Mucosa of stomach (tissue), 1 donor: Measurements from ENCODE around the gene CTF1.

Experiments used
- H3K27me3 ChIP-seq: one replicate; pipeline ENCODE4 v1.7.0; 2013; ENCODE audit warnings: mild to moderate bottlenecking, low read length; ENCODE audit not compliant: control insufficient read depth, insufficient read depth
- H3K36me3 ChIP-seq: one replicate; pipeline ENCODE4 v1.7.0; 2013; ENCODE audit warnings: low read length; ENCODE audit not compliant: control insufficient read depth, insufficient read depth
- H3K4me1 ChIP-seq: one replicate; pipeline ENCODE4 v1.7.0; 2013; ENCODE audit warnings: mild to moderate bottlenecking, low read length; ENCODE audit not compliant: control insufficient read depth, insufficient read depth
- H3K4me3 ChIP-seq: one replicate; pipeline ENCODE4 v1.7.0; 2013; ENCODE audit warnings: low read length
- H3K9ac ChIP-seq: one replicate; pipeline ENCODE4 v1.7.0; 2013; ENCODE audit warnings: mild to moderate bottlenecking, low read length, moderate library complexity
- H3K9me3 ChIP-seq: one replicate; pipeline ENCODE4 v1.7.0; 2013; ENCODE audit warnings: mild to moderate bottlenecking, low read length, moderate library complexity; ENCODE audit not compliant: control insufficient read depth
- donor health status: Pancreatic carcinoma.

Gene CTF1

GRCh38 chr16:30902029-30902972, 5.9 kb downstream of the CTF1 start:
- Histone ChIP-seq H3K4me3 (peak overlapping the region; percentile 31), H3K27me3 (no peaks in the 10 kb centered on the region), H3K9ac (peak overlapping the region; percentile 85), H3K4me1 (peaks cover 14% of the 10 kb centered on the region), H3K36me3 (no peaks in the 10 kb centered on the region), H3K9me3 (no peaks in the 10 kb centered on the region)

- Histone ChIP-seq H3K9me3 (no peaks in the 10 kb centered on the region), H3K4me3 (peak overlapping the region; percentile 31), H3K4me1 (peaks cover 12% of the 10 kb centered on the region), H3K27me3 (no peaks in the 10 kb centered on the region), H3K36me3 (no peaks in the 10 kb centered on the region), H3K9ac (peak overlapping the region; percentile 85)
These were observed 6.6 kb downstream of the CTF1 start for GRCh38 chr16:30903002-30903401.

- H3K9ac ChIP-seq, result no peak overlapping the region
- H3K4me1 ChIP-seq, result peaks cover 12% of the 10 kb centered on the region
- no peak overlapping the region for H3K4me3 ChIP-seq
These were observed 7.2 kb downstream of the CTF1 start for GRCh38 chr16:30903596-30903995.

GRCh38 chr16:30904114-30904780, 7.8 kb downstream of the CTF1 start:
- Histone ChIP-seq H3K36me3 (no peaks in the 10 kb centered on the region), H3K4me3 (no peak overlapping the region), H3K9me3 (no peaks in the 10 kb centered on the region), H3K4me1 (peaks cover 12% of the 10 kb centered on the region), H3K27me3 (no peaks in the 10 kb centered on the region), H3K9ac (no peak overlapping the region)

More at GRCh38 chr16:30903596-30903995, 7.2 kb downstream of the CTF1 start:
- no peaks in the 10 kb centered on the region for H3K9me3 ChIP-seq
- no peaks in the 10 kb centered on the region for H3K27me3 ChIP-seq
- no peaks in the 10 kb centered on the region for H3K36me3 ChIP-seq

GRCh38 chr16:30907064-30907463, 10.7 kb downstream of the CTF1 start:
- Histone ChIP-seq H3K4me1 (peaks cover 7% of the 10 kb centered on the region), H3K9ac (no peak overlapping the region), H3K36me3 (no peaks in the 10 kb centered on the region), H3K9me3 (no peaks in the 10 kb centered on the region), H3K4me3 (no peak overlapping the region), H3K27me3 (no peaks in the 10 kb centered on the region)

GRCh38 chr16:30910427-30911029, 14.1 kb downstream of the CTF1 start:
- Histone ChIP-seq H3K9me3 (no peaks in the 10 kb centered on the region), H3K36me3 (no peaks in the 10 kb centered on the region), H3K4me1 (no peaks in the 10 kb centered on the region), H3K9ac (no peak overlapping the region), H3K4me3 (no peak overlapping the region), H3K27me3 (no peaks in the 10 kb centered on the region)

- no peak overlapping the region for H3K4me3 ChIP-seq
- no peaks in the 10 kb centered on the region for H3K4me1 ChIP-seq
- no peaks in the 10 kb centered on the region for H3K9me3 ChIP-seq
- no peaks in the 10 kb centered on the region for H3K36me3 ChIP-seq
- H3K9ac ChIP-seq, result no peak overlapping the region
- no peaks in the 10 kb centered on the region for H3K27me3 ChIP-seq
These were observed 16.5 kb downstream of the CTF1 start for GRCh38 chr16:30912794-30913412.

GRCh38 chr16:30914830-30915229, 18.4 kb downstream of the CTF1 start:
- Histone ChIP-seq H3K4me1 (no peaks in the 10 kb centered on the region), H3K9me3 (no peaks in the 10 kb centered on the region), H3K27me3 (no peaks in the 10 kb centered on the region), H3K9ac (no peak overlapping the region), H3K4me3 (no peak overlapping the region), H3K36me3 (no peaks in the 10 kb centered on the region)

GRCh38 chr16:30918614-30919013, 22.2 kb downstream of the CTF1 start:
- H3K36me3 ChIP-seq, result no peaks in the 10 kb centered on the region
- H3K9me3 ChIP-seq, result no peaks in the 10 kb centered on the region
- H3K4me3 ChIP-seq, result no peak overlapping the region
- peaks cover 6% of the 10 kb centered on the region for H3K4me1 ChIP-seq
- no peaks in the 10 kb centered on the region for H3K27me3 ChIP-seq
- no peak overlapping the region for H3K9ac ChIP-seq

- H3K4me3 ChIP-seq, result no peak overlapping the region
- H3K36me3 ChIP-seq, result no peaks in the 10 kb centered on the region
- H3K27me3 ChIP-seq, result no peaks in the 10 kb centered on the region
- H3K4me1 ChIP-seq, result peaks cover 12% of the 10 kb centered on the region
- H3K9me3 ChIP-seq, result no peaks in the 10 kb centered on the region
- no peak overlapping the region for H3K9ac ChIP-seq
These were observed 24.5 kb downstream of the CTF1 start for GRCh38 chr16:30920891-30921290.

GRCh38 chr16:30921459-30921747, 25.0 kb downstream of the CTF1 start:
- Histone ChIP-seq H3K27me3 (no peaks in the 10 kb centered on the region), H3K4me3 (peak overlapping the region; percentile 45), H3K4me1 (peaks cover 12% of the 10 kb centered on the region), H3K36me3 (no peaks in the 10 kb centered on the region), H3K9ac (peak overlapping the region; percentile 64), H3K9me3 (no peaks in the 10 kb centered on the region)
